Loucy (cell line): Measurements from ENCODE around the gene XRN2.
"Not testable (repeated sequence)": the region's sequence is repeated elsewhere in the genome, so short reads cannot be mapped to it uniquely, and the experiment has no call there.

Source experiments
- CTCF ChIP-seq: fragments of 200-600 bp; sonication (generic); conservative IDR thresholded peaks from 2 replicates; pipeline ENCODE4 v1.5.1; 2014; ENCODE audit warnings: mild to moderate bottlenecking, antibody characterized with exemption, low read length
- EZH2phosphoT487 ChIP-seq: fragments of 200-600 bp; IDR thresholded peaks from 2 replicates; pipeline ENCODE4 v1.6.1; 2018; ENCODE audit warnings: antibody characterized with exemption, mild to moderate bottlenecking, moderate library complexity, borderline replicate concordance

GRCh38 chr20:21413996-21414395 is 110.9 kb downstream of the XRN2 start:
- TF ChIP-seq CTCF, EZH2phosphoT487: not testable (repeated sequence)
